K562 (cell line): ENCODE data around the gene BNIP2. TPM values are rescaled to one million over a fixed set of nuclear protein-coding genes. Genes with fewer than 3 reads are reported as not detected.

Experiments used
- BRD4 ChIP-seq: fragments of 200-600 bp; sonication (generic); IDR thresholded peaks from 2 replicates; pipeline ENCODE4 v1.6.1; 2017; ENCODE audit warnings: inconsistent platforms
- CXXC5 ChIP-seq: fragments of 250-450 bp; sonication (Bioruptor Pico); IDR thresholded peaks from 2 replicates; pipeline ENCODE4 v1.8.0; 2022; ENCODE audit warnings: inconsistent platforms, mild to moderate bottlenecking, moderate library complexity
- DMBX1 ChIP-seq: fragments of 250-450 bp; sonication (Bioruptor Pico); IDR thresholded peaks from 2 replicates; pipeline ENCODE4 v1.8.0; 2022; ENCODE audit warnings: inconsistent platforms, mild to moderate bottlenecking, moderate library complexity, borderline replicate concordance
- ESRRB ChIP-seq: fragments of 250-450 bp; sonication (Bioruptor Pico); IDR thresholded peaks from 2 replicates; pipeline ENCODE4 v1.5.0; 2020; ENCODE audit warnings: mild to moderate bottlenecking, moderate library complexity, borderline replicate concordance
- HNRNPH1 ChIP-seq: fragments of 200-400 bp; formaldehyde crosslinking; optimal IDR thresholded peaks from 2 replicates; pipeline ENCODE3; 2017; ENCODE audit warnings: low read depth, mild to moderate bottlenecking, low read length, moderate library complexity
- HNRNPK ChIP-seq: fragments of 200-400 bp; formaldehyde crosslinking; IDR thresholded peaks from one replicate; pipeline ENCODE4 v1.6.1; 2018; ENCODE audit warnings: mild to moderate bottlenecking, low read depth, low read length; ENCODE audit not compliant: poor library complexity, severe bottlenecking
- IFI16 ChIP-seq: fragments of 250-450 bp; sonication (Bioruptor Pico); IDR thresholded peaks from 2 replicates; pipeline ENCODE4 v2.1.2; 2022; ENCODE audit warnings: mild to moderate bottlenecking, inconsistent platforms
- LARP7 ChIP-seq: fragments of 450-650 bp; IDR thresholded peaks from 2 replicates; pipeline ENCODE4 v1.6.1; 2016
- MEIS2 ChIP-seq: fragments of 450-650 bp; IDR thresholded peaks from 2 replicates; pipeline ENCODE4 v1.6.1; 2014; ENCODE audit warnings: mild to moderate bottlenecking; ENCODE audit not compliant: partially characterized antibody
- PCBP1 ChIP-seq: fragments of 200-400 bp; formaldehyde crosslinking; IDR thresholded peaks from 2 replicates; pipeline ENCODE4 v1.6.1; 2018; ENCODE audit warnings: mild to moderate bottlenecking, low read depth, low read length; ENCODE audit not compliant: poor library complexity, severe bottlenecking
- POU5F1 ChIP-seq: fragments of 150-350 bp; IDR thresholded peaks from 2 replicates; pipeline ENCODE4 v1.6.1; 2014; ENCODE audit warnings: borderline replicate concordance, low read length, low read depth, mild to moderate bottlenecking; ENCODE audit not compliant: partially characterized antibody
- RBM39 ChIP-seq: fragments of 200-400 bp; formaldehyde crosslinking; optimal IDR thresholded peaks from 2 replicates; pipeline ENCODE3; 2018; ENCODE audit warnings: low read depth, low read length
- SIN3B ChIP-seq: fragments of 450-650 bp; IDR thresholded peaks from 2 replicates; pipeline ENCODE4 v1.6.1; 2017; ENCODE audit warnings: low read depth, mild to moderate bottlenecking, moderate library complexity
- SMARCA4 ChIP-seq: fragments of 450-650 bp; IDR thresholded peaks from 2 replicates; pipeline ENCODE4 v1.6.1; 2016
- SRF ChIP-seq, 2 experiments: fragments of 250-450, 450-650 bp in 1 of 2; sonication (Bioruptor Pico) in 1 of 2; sonication (generic) in 1 of 2; formaldehyde crosslinking; IDR thresholded peaks; 2 replicates each; pipeline versions ENCODE4 v1.5.0 to v1.5.1; 2020 to 2022; ENCODE audit warnings: mild to moderate bottlenecking in 1 of 2, missing genetic modification reagents in 1 of 2
- SRSF7 ChIP-seq: fragments of 200-400 bp; formaldehyde crosslinking; optimal IDR thresholded peaks from 2 replicates; pipeline ENCODE3; 2017; ENCODE audit warnings: mild to moderate bottlenecking, low read depth, low read length
- TCF3 ChIP-seq: sonication (generic); formaldehyde crosslinking; IDR thresholded peaks from 2 replicates; pipeline ENCODE4 v1.4.0; 2020; ENCODE audit warnings: mild to moderate bottlenecking, missing genetic modification reagents
- ZKSCAN1 ChIP-seq: fragments of 150-350 bp; IDR thresholded peaks from 2 replicates; pipeline ENCODE4 v1.6.1; 2016; ENCODE audit warnings: low read depth, low read length
- ZNF197 ChIP-seq: fragments of 200-800 bp; sonication (Bioruptor generic); IDR thresholded peaks from 2 replicates; pipeline ENCODE4 v1.6.1; 2016; ENCODE audit warnings: low read depth, missing genetic modification characterization, missing compliant biosample characterization
- ZNF232 ChIP-seq: sonication (generic); formaldehyde crosslinking; IDR thresholded peaks from 2 replicates; pipeline ENCODE4 v1.8.0; 2022; ENCODE audit warnings: mild to moderate bottlenecking, missing genetic modification reagents
- polyA plus RNA-seq, 8 experiments: library from polyadenylated mRNA; depleted of rRNA in 4 of 8; stranded (reverse) in 5 of 8; unstranded in 3 of 8; fragments of >200 nt; fragmentation: Nextera tagmentation in 2 of 8; fragmentation: Illumina TruSeq in 1 of 8; extraction: Ambion mirVana in 2 of 8; extraction: Trizol in 1 of 8; gene quantifications; 2 replicates each; pipeline versions ENCODE4 v1.2.1 to v1.2.3, GENCODE V29; 2011 to 2014; ENCODE audit warnings: inconsistent platforms in 1 of 8, missing spikeins in 1 of 8
- total RNA-seq, 7 experiments: library from RNA; depleted of rRNA in 6 of 7; stranded (reverse); fragments of >200 nt in 6 of 7; fragmentation: Illumina TruSeq in 2 of 7; extraction: Trizol in 2 of 7; gene quantifications; 2 replicates each; pipeline versions ENCODE4 v1.2.1 to v1.2.3, GENCODE V29; 2011 to 2021; ENCODE audit warnings: low replicate concordance in 1 of 7
- TF ChIP-seq, protein P1 (sequence below), 2 experiments: fragments of 450-650 bp; IDR thresholded peaks; 2 replicates each; pipeline ENCODE4 v1.6.1; 2018; ENCODE audit warnings: mild to moderate bottlenecking in 2 of 2, low read depth in 1 of 2; ENCODE audit not compliant: partially characterized antibody in 2 of 2
- TF ChIP-seq, protein P2 (sequence below): sonication (generic); formaldehyde crosslinking; IDR thresholded peaks from 2 replicates; pipeline ENCODE4 v1.9.0; 2022; ENCODE audit warnings: mild to moderate bottlenecking, missing genetic modification reagents
- TF ChIP-seq, protein P3 (sequence below): fragments of 450-650 bp; IDR thresholded peaks from 2 replicates; pipeline ENCODE4 v1.6.1; 2016; ENCODE audit warnings: borderline replicate concordance

BNIP2 gene
- total and polyA plus RNA-seq, 9 of the 15 experiments (the other 6 are each of a cell fraction or from before 2014, with no cell fraction given) = 19.6 to 88.0 (median 52.5) TPM

DNA sequence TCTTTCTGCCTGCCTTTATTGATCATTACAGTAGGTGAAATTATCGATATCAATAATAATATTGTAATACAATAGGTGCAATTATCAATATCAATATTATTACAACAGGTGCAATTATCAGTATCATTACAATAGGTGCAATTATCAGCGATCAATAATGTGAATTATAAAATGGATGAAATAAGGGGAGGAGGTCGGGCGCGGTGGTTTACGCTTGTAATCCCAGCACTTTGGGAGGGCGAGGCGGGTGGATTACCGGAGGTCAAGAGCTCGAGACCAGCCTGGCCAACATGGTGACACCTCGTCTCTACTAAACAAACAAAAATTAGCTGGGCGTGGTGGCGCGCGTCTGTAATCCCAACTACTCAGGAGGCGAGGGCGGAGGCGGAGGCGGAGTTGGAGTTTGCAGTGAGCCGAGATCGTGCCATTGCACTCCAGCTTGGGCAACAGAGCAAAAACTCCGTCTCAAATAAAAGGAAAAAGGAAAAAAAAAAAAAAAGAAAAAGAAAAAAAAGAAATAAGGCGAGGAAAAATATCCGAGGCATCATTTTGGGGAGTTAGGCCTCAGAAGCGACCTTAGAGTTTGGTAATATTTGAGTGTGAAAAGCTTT, 611 bp upstream of the BNIP2 start (continued):
- TF ChIP-seq, protein P1, sequence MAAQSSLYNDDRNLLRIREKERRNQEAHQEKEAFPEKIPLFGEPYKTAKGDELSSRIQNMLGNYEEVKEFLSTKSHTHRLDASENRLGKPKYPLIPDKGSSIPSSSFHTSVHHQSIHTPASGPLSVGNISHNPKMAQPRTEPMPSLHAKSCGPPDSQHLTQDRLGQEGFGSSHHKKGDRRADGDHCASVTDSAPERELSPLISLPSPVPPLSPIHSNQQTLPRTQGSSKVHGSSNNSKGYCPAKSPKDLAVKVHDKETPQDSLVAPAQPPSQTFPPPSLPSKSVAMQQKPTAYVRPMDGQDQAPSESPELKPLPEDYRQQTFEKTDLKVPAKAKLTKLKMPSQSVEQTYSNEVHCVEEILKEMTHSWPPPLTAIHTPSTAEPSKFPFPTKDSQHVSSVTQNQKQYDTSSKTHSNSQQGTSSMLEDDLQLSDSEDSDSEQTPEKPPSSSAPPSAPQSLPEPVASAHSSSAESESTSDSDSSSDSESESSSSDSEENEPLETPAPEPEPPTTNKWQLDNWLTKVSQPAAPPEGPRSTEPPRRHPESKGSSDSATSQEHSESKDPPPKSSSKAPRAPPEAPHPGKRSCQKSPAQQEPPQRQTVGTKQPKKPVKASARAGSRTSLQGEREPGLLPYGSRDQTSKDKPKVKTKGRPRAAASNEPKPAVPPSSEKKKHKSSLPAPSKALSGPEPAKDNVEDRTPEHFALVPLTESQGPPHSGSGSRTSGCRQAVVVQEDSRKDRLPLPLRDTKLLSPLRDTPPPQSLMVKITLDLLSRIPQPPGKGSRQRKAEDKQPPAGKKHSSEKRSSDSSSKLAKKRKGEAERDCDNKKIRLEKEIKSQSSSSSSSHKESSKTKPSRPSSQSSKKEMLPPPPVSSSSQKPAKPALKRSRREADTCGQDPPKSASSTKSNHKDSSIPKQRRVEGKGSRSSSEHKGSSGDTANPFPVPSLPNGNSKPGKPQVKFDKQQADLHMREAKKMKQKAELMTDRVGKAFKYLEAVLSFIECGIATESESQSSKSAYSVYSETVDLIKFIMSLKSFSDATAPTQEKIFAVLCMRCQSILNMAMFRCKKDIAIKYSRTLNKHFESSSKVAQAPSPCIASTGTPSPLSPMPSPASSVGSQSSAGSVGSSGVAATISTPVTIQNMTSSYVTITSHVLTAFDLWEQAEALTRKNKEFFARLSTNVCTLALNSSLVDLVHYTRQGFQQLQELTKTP (IDR thresholded peaks at IDR 0.05; ENCODE audit: low read depth in 1 of 2, partially characterized antibody in 2 of 2) = peak in 1 of 2 experiments; percentile 33
- no peak for TF ChIP-seq SIN3B
- TF ChIP-seq BRD4 = no peak
- TF ChIP-seq TCF3 (CRISPR knock-in tag) = no peak; the same call in 1 of the 2 replicates
- TF ChIP-seq IFI16 = no peak
- TF ChIP-seq POU5F1 = no peak
- no peak for TF ChIP-seq ZNF197 (CRISPR knock-in tag)
- no peak for TF ChIP-seq DMBX1 (CRISPR knock-in tag)
- no peak for TF ChIP-seq HNRNPK
- peak; percentile 69 for TF ChIP-seq SMARCA4
- TF ChIP-seq HNRNPH1 = no peak
- TF ChIP-seq MEIS2 = no peak
- TF ChIP-seq ESRRB (CRISPR knock-in tag) = no peak
- no peak for TF ChIP-seq ZKSCAN1
- peak; percentile 12; the same call in 1 of the 2 replicates for TF ChIP-seq CXXC5 (CRISPR knock-in tag)
- TF ChIP-seq, protein P2, sequence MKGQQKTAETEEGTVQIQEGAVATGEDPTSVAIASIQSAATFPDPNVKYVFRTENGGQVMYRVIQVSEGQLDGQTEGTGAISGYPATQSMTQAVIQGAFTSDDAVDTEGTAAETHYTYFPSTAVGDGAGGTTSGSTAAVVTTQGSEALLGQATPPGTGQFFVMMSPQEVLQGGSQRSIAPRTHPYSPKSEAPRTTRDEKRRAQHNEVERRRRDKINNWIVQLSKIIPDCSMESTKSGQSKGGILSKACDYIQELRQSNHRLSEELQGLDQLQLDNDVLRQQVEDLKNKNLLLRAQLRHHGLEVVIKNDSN (CRISPR knock-in tag) = no peak
- TF ChIP-seq RBM39 = no peak
- TF ChIP-seq SRF (CRISPR knock-in tag; IDR thresholded peaks at IDR 0.05) = no peak
- TF ChIP-seq PCBP1 = no peak
- TF ChIP-seq LARP7 = peak; percentile 68; the same call in 1 of the 2 replicates
- TF ChIP-seq SRSF7 = no peak
- TF ChIP-seq ZNF232 (CRISPR knock-in tag) = no peak
- TF ChIP-seq, protein P3, sequence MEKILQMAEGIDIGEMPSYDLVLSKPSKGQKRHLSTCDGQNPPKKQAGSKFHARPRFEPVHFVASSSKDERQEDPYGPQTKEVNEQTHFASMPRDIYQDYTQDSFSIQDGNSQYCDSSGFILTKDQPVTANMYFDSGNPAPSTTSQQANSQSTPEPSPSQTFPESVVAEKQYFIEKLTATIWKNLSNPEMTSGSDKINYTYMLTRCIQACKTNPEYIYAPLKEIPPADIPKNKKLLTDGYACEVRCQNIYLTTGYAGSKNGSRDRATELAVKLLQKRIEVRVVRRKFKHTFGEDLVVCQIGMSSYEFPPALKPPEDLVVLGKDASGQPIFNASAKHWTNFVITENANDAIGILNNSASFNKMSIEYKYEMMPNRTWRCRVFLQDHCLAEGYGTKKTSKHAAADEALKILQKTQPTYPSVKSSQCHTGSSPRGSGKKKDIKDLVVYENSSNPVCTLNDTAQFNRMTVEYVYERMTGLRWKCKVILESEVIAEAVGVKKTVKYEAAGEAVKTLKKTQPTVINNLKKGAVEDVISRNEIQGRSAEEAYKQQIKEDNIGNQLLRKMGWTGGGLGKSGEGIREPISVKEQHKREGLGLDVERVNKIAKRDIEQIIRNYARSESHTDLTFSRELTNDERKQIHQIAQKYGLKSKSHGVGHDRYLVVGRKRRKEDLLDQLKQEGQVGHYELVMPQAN = peak; percentile 81
